GM12874 (cell line): ENCODE measurements around the gene PHOSPHO1.

Experiments
- CTCF ChIP-seq: IDR thresholded peaks from 2 replicates; pipeline ENCODE4 v1.5.1; 2011; ENCODE audit warnings: low read depth, mild to moderate bottlenecking, control low read depth, low read length, moderate library complexity; ENCODE audit not compliant: insufficient read depth

The PHOSPHO1 gene

GRCh38 chr17:49240619-49241018 is 10.0 kb upstream of the PHOSPHO1 start:
- no peak for TF ChIP-seq CTCF

GRCh38 chr17:49239963-49240362 is 9.4 kb upstream of the PHOSPHO1 start:
- no peak for TF ChIP-seq CTCF

- no peak for TF ChIP-seq CTCF
These were observed 5.3 kb upstream of the PHOSPHO1 start for GRCh38 chr17:49235896-49236295.

- TF ChIP-seq CTCF: no peak
These were observed 4.0 kb upstream of the PHOSPHO1 start for GRCh38 chr17:49234509-49235080.

GRCh38 chr17:49231563-49231894 is 942 bp upstream of the PHOSPHO1 start:
- TF ChIP-seq CTCF: no peak

- TF ChIP-seq CTCF: no peak
These were observed 584 bp downstream of the PHOSPHO1 start for GRCh38 chr17:49229805-49230600.

- no peak for TF ChIP-seq CTCF
These were observed 1.3 kb downstream of the PHOSPHO1 start for GRCh38 chr17:49229076-49229804.
